Fibroblast of skin of scalp (primary cell): ENCODE results near the gene PDCD4.
A peak's percentile ranks its signal among the peaks of the same experiment; 100 is the strongest.

ENCODE experiments used
- DNase-seq: peaks from one replicate; pipeline ENCODE4 v3.0.0-alpha.2; 2013

The PDCD4 gene

DNA sequence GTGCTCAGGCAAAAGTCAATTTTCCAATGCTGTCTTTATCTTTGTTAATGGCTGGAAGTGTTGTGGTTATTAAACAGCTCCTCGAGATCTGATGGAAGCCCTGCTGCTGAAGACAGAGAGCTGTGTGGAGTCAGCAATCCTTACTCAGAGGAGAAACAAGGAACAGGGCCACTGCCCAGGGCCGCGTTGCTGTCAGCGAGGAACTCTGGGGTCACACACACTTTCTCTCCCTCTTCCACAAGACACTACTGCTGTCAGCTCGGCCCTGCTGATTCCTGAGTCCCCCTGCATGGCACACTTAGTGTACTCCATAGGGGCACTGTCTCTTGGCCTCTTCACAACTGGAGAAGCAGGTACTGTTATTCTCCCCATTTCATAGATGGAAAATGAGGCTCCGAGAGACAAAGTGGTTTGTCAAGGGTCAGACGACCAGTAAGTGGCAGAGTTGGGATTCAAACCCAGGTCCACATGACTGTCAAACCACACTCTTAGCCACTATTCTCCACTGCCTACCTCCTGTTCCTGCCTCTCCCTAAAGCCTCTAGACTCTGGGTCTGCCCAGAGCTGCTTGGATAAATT lies 29.3 kb upstream of the PDCD4 start:
- DNase-seq: no peak

- no peak for DNase-seq
Measured at GRCh38 chr10:110843031-110843430, 28.7 kb upstream of the PDCD4 start.

- no peak for DNase-seq
Measured at GRCh38 chr10:110843796-110844616, 27.7 kb upstream of the PDCD4 start.

GRCh38 chr10:110844617-110844881 lies 27.2 kb upstream of the PDCD4 start:
- no peak for DNase-seq

GRCh38 chr10:110845192-110845755 lies 26.5 kb upstream of the PDCD4 start:
- no peak for DNase-seq

GRCh38 chr10:110845756-110846620 lies 25.7 kb upstream of the PDCD4 start:
- no peak for DNase-seq

- DNase-seq: no peak
Measured at GRCh38 chr10:110847374-110847773, 24.4 kb upstream of the PDCD4 start.

- DNase-seq: no peak
Measured at GRCh38 chr10:110848106-110848505, 23.6 kb upstream of the PDCD4 start.

DNA sequence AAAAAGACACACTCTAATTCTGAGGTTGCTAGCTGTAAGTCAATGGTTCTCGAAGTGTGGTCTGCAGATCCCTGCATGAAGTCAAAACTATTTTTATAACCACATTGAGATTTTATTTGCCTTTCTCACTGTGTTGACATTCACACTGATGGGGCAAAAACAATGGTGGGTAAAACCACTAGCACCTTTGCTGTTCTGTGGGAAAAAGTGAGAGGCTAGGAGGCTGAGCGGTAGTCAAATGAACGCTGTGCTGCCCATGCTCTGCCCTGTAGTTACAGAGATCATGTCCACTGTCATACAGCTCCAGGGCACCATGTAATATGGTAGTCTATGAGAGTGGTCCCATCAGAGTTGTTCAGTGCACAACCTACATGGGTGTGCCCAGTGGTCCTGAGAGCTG lies 21.6 kb upstream of the PDCD4 start:
- no peak for DNase-seq

GRCh38 chr10:110851020-110851612 lies 20.6 kb upstream of the PDCD4 start:
- DNase-seq: peak; percentile 54

- no peak for DNase-seq
Measured at GRCh38 chr10:110852255-110852896, 19.4 kb upstream of the PDCD4 start.

- no peak for DNase-seq
Measured at GRCh38 chr10:110852947-110853346, 18.8 kb upstream of the PDCD4 start.

DNA sequence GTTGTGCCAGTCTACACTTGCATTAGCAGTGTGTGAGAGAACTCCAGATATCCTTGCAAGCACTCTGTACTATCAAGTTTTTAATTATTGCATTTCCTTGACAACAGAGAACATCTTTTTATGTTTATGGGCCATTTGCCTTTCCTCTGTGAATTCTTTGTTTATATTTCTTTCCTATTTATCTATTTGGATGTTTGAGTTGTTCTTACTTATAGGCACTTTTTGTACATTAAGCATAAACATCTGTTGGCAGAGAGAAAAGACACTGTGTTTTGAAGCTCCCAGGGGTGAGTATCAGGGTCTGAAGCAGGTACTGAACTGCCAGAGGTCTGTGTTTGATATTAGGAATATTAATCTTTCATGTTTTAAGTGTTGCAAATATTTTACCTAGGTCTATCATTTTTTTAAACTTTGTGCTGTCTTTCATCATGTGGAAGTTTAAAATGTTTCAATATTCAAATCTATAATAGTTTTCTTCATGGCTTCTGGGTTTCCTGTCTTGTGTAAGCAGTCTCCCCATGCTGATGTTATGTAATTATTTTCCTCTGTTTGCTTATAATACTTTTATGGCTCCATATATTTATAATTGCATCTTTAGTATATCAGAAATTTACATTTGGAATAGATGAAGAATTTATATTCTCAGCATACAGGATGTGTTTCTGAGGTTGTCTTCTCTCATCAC lies 17.7 kb upstream of the PDCD4 start:
- DNase-seq: no peak

GRCh38 chr10:110857265-110858171 lies 14.2 kb upstream of the PDCD4 start:
- DNase-seq: no peak

- no peak for DNase-seq
Measured at GRCh38 chr10:110858297-110858934, 13.3 kb upstream of the PDCD4 start.

DNA sequence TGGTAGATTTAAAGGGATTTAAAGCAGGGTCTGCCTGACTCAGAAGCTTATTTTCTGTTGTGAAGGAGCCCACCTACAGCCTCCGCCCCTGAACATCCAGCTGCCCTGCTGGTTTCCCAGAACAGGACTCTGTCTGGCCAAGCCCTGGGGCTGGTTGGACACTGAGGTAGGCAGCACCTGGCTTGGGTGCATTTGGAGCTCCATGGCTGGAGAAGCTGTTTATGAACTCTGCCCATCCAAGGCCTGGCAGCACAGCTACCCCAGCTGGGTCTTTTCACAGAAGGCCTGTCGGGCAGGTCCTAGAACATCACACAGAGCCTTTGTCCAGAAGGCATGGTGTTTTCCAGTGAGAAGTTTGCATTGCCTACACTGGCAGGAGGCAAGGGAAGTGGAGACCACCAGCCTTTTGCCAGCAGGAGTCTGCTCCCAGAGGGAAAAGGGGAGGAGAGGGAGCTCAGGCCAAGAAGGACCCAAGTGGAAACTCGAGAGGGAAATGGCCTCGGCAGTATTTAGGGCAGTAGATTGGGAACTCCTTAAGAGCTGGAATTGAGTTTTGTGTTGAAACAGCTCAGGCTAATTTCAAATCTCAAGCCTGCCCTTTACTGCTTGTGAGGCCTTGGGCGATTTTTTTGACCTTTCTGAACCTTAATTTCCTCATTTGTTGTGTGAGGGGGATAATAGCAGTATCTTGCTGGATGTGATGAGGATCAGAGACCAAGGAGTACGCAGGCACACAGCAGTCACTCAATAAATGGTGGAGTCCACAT lies 12.3 kb upstream of the PDCD4 start:
- no peak for DNase-seq

DNA sequence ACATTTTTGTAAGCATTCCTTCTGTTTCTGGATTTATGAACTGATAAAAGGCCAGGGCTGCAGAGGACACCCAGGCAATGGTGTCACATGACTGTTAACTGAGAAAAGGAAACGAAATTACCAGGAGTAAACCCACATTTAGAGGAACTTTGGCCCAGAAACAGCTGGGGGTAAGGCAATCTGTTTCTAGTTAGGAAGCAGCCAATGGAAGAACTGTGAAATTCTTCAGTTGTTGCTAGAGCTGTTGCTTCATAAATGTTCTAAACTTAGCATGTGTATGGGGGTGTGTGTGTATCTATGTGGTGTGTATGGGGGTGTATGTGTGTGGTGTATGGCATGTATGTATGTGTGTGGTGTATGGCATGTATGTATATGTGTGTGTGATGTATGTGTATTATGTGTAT lies 11.8 kb upstream of the PDCD4 start:
- DNase-seq: peak; percentile 93

DNA sequence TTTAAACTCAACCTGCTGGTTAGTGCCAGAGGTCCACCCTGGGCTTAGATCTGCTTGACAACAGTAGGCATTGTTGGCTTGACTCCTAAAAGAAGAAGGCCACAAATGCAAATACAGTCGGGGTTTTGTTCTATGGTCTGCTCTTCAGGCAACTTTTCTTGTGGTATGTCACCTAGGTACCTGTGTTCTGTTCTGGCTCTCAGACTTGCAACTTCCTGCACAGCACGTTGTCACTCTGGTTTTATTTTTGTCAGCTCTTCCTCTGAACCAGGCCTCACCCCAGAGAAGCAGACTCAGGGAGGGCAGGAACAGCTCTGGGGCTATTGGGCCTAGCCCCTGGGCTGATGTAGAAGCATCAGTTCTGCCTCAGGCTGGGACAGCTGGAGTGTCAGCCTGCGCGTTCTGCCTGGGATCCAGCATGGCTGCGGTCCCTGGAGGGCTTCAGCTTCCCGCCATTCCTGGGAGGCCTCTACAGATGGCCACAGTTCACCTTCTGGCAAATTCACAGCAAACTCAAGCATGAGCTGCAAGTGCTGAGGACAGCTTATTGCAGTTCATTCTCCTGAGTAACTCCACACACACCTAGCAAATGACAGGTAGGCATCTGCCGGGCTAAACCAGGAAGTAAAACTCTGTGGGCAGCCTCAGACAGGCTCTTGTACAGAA lies 11.0 kb upstream of the PDCD4 start:
- DNase-seq: no peak

DNA sequence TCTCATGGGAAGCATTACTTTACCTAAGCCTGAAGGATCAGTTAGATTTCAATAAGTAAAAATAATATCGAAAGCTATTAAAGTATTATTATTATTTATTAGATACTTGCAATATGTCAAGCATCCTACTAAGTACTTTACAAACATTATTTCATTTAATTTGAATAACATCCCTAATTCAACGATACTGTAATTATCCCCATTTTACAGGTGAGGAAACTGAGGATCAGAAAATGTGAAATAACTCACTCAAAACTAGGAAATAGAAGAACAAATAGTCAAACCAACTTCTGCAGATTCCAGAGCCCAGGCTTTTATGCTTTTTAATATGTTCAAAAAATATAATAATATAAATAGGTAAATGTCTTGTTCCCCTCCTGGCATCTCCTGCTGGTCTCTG lies 10.3 kb upstream of the PDCD4 start:
- DNase-seq: no peak
